LNCaP clone FGC (cell line): ENCODE measurements around the gene SEC24D.

Experiments used
- DNase-seq: peaks from one replicate; pipeline ENCODE4 v3.0.0-alpha.2; 2011; ENCODE audit warnings: low read depth
- H3K4me3 ChIP-seq: 2 replicates; pipeline ENCODE4 v1.5.1; 2011; ENCODE audit warnings: mild to moderate bottlenecking, low read depth, low read length, control low read depth
- TF ChIP-seq, protein P1 (sequence below): IDR thresholded peaks from 2 replicates; pipeline ENCODE4 v1.5.1; 2012; ENCODE audit warnings: mild to moderate bottlenecking; ENCODE audit not compliant: control insufficient read depth, insufficient read depth; ENCODE audit errors: extremely low read depth

SEC24D gene

DNA sequence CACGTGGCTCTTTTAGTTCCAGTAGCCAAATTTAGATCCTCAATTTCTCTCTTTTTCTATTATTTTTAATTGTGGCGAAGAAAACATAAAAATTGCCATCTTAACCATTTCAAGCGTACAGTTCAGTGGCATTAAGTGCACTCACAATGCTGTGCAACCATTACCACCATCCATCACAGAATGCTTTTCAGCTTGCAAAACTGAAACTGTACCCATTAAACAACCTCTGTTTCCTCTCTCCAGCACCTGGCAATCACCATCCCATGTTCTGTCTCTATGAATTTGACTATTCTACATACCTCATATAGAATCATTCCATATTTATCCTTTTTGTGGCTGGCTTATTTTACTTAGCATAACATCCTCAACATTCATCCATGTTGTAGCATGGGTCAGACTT is 75.8 kb downstream of the SEC24D start:
- H3K4me3 ChIP-seq = no peak overlapping the region
- TF ChIP-seq, protein P1, sequence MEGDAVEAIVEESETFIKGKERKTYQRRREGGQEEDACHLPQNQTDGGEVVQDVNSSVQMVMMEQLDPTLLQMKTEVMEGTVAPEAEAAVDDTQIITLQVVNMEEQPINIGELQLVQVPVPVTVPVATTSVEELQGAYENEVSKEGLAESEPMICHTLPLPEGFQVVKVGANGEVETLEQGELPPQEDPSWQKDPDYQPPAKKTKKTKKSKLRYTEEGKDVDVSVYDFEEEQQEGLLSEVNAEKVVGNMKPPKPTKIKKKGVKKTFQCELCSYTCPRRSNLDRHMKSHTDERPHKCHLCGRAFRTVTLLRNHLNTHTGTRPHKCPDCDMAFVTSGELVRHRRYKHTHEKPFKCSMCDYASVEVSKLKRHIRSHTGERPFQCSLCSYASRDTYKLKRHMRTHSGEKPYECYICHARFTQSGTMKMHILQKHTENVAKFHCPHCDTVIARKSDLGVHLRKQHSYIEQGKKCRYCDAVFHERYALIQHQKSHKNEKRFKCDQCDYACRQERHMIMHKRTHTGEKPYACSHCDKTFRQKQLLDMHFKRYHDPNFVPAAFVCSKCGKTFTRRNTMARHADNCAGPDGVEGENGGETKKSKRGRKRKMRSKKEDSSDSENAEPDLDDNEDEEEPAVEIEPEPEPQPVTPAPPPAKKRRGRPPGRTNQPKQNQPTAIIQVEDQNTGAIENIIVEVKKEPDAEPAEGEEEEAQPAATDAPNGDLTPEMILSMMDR = no peak
- no peak for DNase-seq

- DNase-seq = no peak
- TF ChIP-seq, protein P1 = no peak
- H3K4me3 ChIP-seq = no peak overlapping the region
These were observed 76.4 kb downstream of the SEC24D start for GRCh38 chr4:118759481-118759880.

DNA sequence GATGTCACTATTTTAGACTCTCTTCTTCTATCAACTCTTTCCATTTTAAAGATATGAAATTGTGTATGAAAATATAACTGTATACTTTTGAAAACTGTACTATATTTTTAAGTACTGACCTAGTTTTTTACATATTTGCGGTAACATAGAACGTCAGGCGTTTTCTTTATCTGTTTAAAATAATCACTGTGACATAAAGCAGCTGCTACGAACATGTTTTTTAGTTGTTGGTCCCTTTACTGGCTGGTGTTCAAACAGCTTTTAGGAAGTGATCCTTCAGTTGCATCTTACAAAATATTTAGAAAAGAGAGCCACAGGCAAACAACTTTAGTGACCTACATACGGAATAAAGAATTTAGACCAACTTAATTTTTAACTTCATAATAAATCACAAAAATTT is 77.6 kb downstream of the SEC24D start:
- DNase-seq = no peak
- H3K4me3 ChIP-seq = no peak overlapping the region
- TF ChIP-seq, protein P1 = no peak

DNA sequence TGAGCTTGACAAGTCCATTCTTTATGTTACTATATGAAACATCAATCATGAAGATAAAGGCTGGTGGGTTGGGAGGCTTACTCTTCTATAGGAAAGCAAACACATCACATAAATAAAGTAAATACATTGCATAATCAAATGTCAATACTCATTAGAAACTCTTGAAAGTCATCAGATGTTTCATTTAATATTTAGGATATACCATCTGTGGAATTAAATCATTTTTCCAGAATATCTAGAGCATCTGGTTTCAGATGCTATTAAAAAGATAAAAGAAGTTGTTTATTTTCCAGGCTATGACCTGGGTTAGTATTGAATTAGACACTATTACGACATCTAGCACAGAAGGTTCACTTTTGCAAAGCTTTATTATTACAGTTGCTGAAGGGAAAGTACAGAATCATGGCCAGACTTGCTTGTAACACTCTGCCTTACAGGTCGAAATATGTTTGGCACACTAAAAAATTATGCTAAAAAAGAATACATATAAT is 78.1 kb downstream of the SEC24D start:
- no peak overlapping the region for H3K4me3 ChIP-seq
- DNase-seq = no peak
- TF ChIP-seq, protein P1 = no peak

GRCh38 chr4:118756958-118757357 is 79.0 kb downstream of the SEC24D start:
- TF ChIP-seq, protein P1 = no peak
- no peak for DNase-seq
- H3K4me3 ChIP-seq = no peak overlapping the region

DNA sequence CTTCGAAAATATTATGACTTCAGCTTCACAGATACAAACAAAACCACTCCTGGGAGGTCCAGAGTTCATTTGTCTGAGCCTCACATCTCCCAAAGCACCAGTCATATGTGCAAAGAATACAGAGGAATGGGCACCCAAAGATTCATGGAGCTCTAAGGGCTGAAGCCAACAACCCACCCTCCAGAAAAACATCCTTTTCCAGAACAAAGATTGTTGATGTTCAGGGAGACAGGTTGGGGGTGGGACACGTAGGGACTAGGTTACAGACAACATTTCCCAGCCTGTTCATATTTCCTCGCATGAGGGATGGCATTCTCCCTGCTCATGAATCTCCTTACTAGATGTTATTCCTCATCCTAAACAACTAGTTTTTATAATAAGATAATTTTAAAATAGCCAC is 79.5 kb downstream of the SEC24D start:
- H3K4me3 ChIP-seq = no peak overlapping the region
- TF ChIP-seq, protein P1 = no peak
- no peak for DNase-seq

GRCh38 chr4:118755438-118756226 is 80.3 kb downstream of the SEC24D start:
- TF ChIP-seq, protein P1 = no peak
- H3K4me3 ChIP-seq = no peak overlapping the region
- peak; percentile 57 for DNase-seq
